Hematopoietic multipotent progenitor cell treated with erythropoietin and hydrocortisone succinate and interleukin-3 and kit ligand, for 17 days (in vitro differentiated cells): Measurements from ENCODE around the gene FBXO22.
"Not testable (repeated sequence)": the region's sequence is repeated elsewhere in the genome, so short reads cannot be mapped to it uniquely, and the experiment has no call there.

Experiments used
- DNase-seq: peaks from one replicate; pipeline ENCODE4 v3.0.0-alpha.2; 2015; ENCODE audit warnings: low spot score

FBXO22 gene

GRCh38 chr15:75920079-75920478, 16.4 kb downstream of the FBXO22 start:
- DNase-seq, result no peak

GRCh38 chr15:75921732-75922703, 18.3 kb downstream of the FBXO22 start:
- DNase-seq, result peak; percentile 62

GRCh38 chr15:75923756-75924155, 20.1 kb downstream of the FBXO22 start:
- no peak for DNase-seq

- no peak for DNase-seq
Observed at GRCh38 chr15:75924576-75924975, 20.9 kb downstream of the FBXO22 start.

- DNase-seq, result no peak
Observed at GRCh38 chr15:75925440-75925839, 21.8 kb downstream of the FBXO22 start.

GRCh38 chr15:75926931-75927330, 23.3 kb downstream of the FBXO22 start:
- no peak for DNase-seq

- no peak for DNase-seq
Observed at GRCh38 chr15:75927601-75928000, 23.9 kb downstream of the FBXO22 start.

GRCh38 chr15:75928680-75929608, 25.3 kb downstream of the FBXO22 start:
- DNase-seq, result peak; percentile 33

- DNase-seq, result peak; percentile 18
Observed at GRCh38 chr15:75929799-75930565, 26.3 kb downstream of the FBXO22 start.

- no peak for DNase-seq
Observed at GRCh38 chr15:75930866-75931265, 27.2 kb downstream of the FBXO22 start.

- DNase-seq, result no peak
Observed at GRCh38 chr15:75942464-75942863, 38.8 kb downstream of the FBXO22 start.

- no peak for DNase-seq
Observed at GRCh38 chr15:75943246-75943645, 39.6 kb downstream of the FBXO22 start.

GRCh38 chr15:75943713-75944215, 40.1 kb downstream of the FBXO22 start:
- DNase-seq, result no peak

GRCh38 chr15:75945953-75946352, 42.3 kb downstream of the FBXO22 start:
- no peak for DNase-seq

GRCh38 chr15:75947092-75947491, 43.4 kb downstream of the FBXO22 start:
- peak; percentile 24 for DNase-seq

GRCh38 chr15:75948761-75949296, 45.2 kb downstream of the FBXO22 start:
- DNase-seq, result no peak

GRCh38 chr15:75952525-75952924, 48.8 kb downstream of the FBXO22 start:
- DNase-seq, result no peak

GRCh38 chr15:75955720-75956119, 52.0 kb downstream of the FBXO22 start:
- no peak for DNase-seq

- DNase-seq, result no peak
Observed at GRCh38 chr15:75961331-75961730, 57.7 kb downstream of the FBXO22 start.

- DNase-seq, result no peak
Observed at GRCh38 chr15:75966073-75966472, 62.4 kb downstream of the FBXO22 start.

GRCh38 chr15:75976766-75977165, 73.1 kb downstream of the FBXO22 start:
- DNase-seq, result not testable (repeated sequence)
